Small intestine (tissue), 7 donors: ENCODE results near the gene BSG. TPM values are rescaled to one million over a fixed set of nuclear protein-coding genes. Genes with fewer than 3 reads are reported as not detected.

ENCODE experiments used
- DNase-seq, 2 donors: peaks; one replicate each; pipeline versions ENCODE4 v3.0.0 to v3.0.0-alpha.2; 2013
- FAIRE-seq: peaks from 2 replicates; lab custom pipeline; 2012; peaks lifted over from hg19 to GRCh38; lab: Jason Lieb, UNC
- H3K27ac ChIP-seq, 3 donors: one replicate each; pipeline ENCODE4 v1.5.1; 2013; ENCODE audit warnings: low read length in 2 of 3, mild to moderate bottlenecking in 2 of 3, control low read depth in 1 of 3, inconsistent platforms in 1 of 3, low read depth in 1 of 3, moderate library complexity in 1 of 3
- H3K27me3 ChIP-seq, 3 donors: one replicate each; pipeline ENCODE4 v1.6.1; 2013; ENCODE audit warnings: low read length in 3 of 3, inconsistent platforms in 1 of 3; ENCODE audit not compliant: control insufficient read depth in 3 of 3, insufficient read depth in 3 of 3
- H3K36me3 ChIP-seq, 3 donors: one replicate each; pipeline ENCODE4 v1.6.1; 2013; ENCODE audit warnings: low read length in 3 of 3, inconsistent platforms in 1 of 3, low read depth in 1 of 3, mild to moderate bottlenecking in 1 of 3, moderate library complexity in 1 of 3; ENCODE audit not compliant: control insufficient read depth in 3 of 3, insufficient read depth in 2 of 3
- H3K4me1 ChIP-seq, 3 donors: one replicate each; pipeline ENCODE4 v1.6.1; 2013; ENCODE audit warnings: low read length in 2 of 3, inconsistent platforms in 1 of 3, low read depth in 1 of 3, mild to moderate bottlenecking in 1 of 3, moderate library complexity in 1 of 3; ENCODE audit not compliant: control insufficient read depth in 3 of 3, insufficient read depth in 2 of 3
- H3K4me3 ChIP-seq, 3 donors: one replicate each; pipeline ENCODE4 v1.5.1; 2013; ENCODE audit warnings: low read length in 3 of 3, control low read depth in 1 of 3, inconsistent platforms in 1 of 3, low read depth in 1 of 3, mild to moderate bottlenecking in 1 of 3, moderate library complexity in 1 of 3
- H3K9me3 ChIP-seq, 2 donors: one replicate each; pipeline ENCODE4 v1.6.1; 2013; ENCODE audit warnings: low read depth in 1 of 2, low read length in 1 of 2; ENCODE audit not compliant: control insufficient read depth in 2 of 2, insufficient read depth in 1 of 2
- WGBS, 3 donors: extraction: QIAGEN DNeasy Blood & Tissue Kit; methylation state at CpG; one replicate each; pipeline ENCODE4 v1.1.7; 2013; 5-methylcytosine and 5-hydroxymethylcytosine counted together
- polyA plus RNA-seq, 4 donors: library from polyadenylated mRNA; stranded (reverse) in 3 of 4; unstranded in 1 of 4; fragments of 200-250 nt in 3 of 4; fragments of 120-200 nt in 1 of 4; gene quantifications; one replicate each; pipeline versions ENCODE4 v1.2.1 to v1.2.3, GENCODE V29; 2013
- donor health status: healthy with polysubstance abuse.
- donor health status: control.
- donor health status: control.
- donor health status: Bipolar disorder and iron deficiency.
- donor health status: healthy.

BSG gene
- polyA plus RNA-seq, 4 donors, result 208 to 454 (median 374) TPM

DNA sequence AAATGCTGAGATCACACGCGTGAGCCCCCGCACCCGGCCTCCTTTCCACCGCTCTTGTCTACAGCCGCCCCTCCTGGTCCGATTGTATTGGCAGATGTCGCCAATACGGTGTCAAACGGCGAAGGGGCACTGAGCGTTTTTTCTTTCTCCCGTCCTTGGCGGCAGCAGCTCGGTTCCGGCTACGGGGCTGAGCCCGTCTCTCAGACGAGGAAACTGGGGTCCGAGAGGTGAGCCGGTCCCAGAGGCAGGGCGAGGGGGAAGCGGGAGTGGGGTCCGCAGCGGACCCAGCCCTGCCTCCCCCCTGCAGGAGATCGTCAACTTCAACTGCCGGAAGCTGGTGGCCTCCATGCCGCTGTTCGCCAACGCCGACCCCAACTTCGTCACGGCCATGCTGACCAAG, 40.5 kb downstream of the BSG start:
- H3K27me3 ChIP-seq, result peaks cover 0 to 4% (median 0%) of the 10 kb centered on the region in 3 donors
- FAIRE-seq, result no peak
- peaks cover 0 to 14% (median 4%) of the 10 kb centered on the region in 3 donors for H3K36me3 ChIP-seq
- DNase-seq, result no peak
- 79 to 87% (median 86%) methylated on average over 32 to 33 of the region's 33 CpGs for WGBS, 3 donors
- peaks cover 0 to 4% (median 0%) of the 10 kb centered on the region in 3 donors for H3K4me1 ChIP-seq
- H3K4me3 ChIP-seq, result no peak overlapping the region
- H3K9me3 ChIP-seq, result no peaks in the 10 kb centered on the region
- no peak overlapping the region for H3K27ac ChIP-seq

- no peak for FAIRE-seq
- no peak overlapping the region for H3K27ac ChIP-seq
These were observed 41.6 kb downstream of the BSG start for GRCh38 chr19:613732-614567.

DNA sequence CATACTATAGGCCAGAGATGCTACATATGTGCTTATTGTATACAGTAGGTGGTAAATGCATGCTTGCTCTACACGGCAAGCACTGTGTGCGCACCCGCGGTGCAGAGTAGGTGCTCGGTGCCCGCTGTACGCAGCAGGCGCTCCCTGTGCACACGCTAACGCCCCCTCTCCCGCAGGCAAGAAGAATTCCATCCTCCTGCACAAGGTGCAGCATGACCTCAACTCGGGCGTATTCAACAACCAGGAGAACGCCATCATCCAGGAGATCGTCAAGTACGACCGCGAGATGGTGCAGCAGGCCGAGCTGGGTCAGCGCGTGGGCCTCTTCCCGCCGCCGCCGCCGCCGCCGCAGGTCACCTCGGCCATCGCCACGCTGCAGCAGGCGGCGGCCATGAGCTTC, 43.2 kb downstream of the BSG start:
- Histone ChIP-seq H3K27ac (no peak overlapping the region), H3K9me3 (no peaks in the 10 kb centered on the region), H3K4me1 (no peaks in the 10 kb centered on the region), H3K27me3 (peaks cover 0 to 4% (median 0%) of the 10 kb centered on the region in 3 donors), H3K36me3 (peaks cover 5 to 40% (median 9%) of the 10 kb centered on the region in 3 donors), H3K4me3 (no peak overlapping the region)
- whole genome bisulfite sequencing, 3 donors, result 11 to 22% (median 17%) methylated on average over 32 to 33 of the region's 33 CpGs
- DNase-seq (peak; percentile 50 to 69), FAIRE-seq (no peak)

More at GRCh38 chr19:613732-614567, 41.6 kb downstream of the BSG start:
- H3K4me1 ChIP-seq, result peaks cover 0 to 4% (median 0%) of the 10 kb centered on the region in 3 donors
- peaks cover 4 to 25% (median 7%) of the 10 kb centered on the region in 3 donors for H3K36me3 ChIP-seq
- peaks cover 0 to 4% (median 0%) of the 10 kb centered on the region in 3 donors for H3K27me3 ChIP-seq
- no peaks in the 10 kb centered on the region for H3K9me3 ChIP-seq
- no peak for DNase-seq
- no peak overlapping the region for H3K4me3 ChIP-seq
- WGBS, 3 donors, result 67 to 83% (median 70%) methylated on average over 41 to 54 of the region's 54 CpGs

DNA sequence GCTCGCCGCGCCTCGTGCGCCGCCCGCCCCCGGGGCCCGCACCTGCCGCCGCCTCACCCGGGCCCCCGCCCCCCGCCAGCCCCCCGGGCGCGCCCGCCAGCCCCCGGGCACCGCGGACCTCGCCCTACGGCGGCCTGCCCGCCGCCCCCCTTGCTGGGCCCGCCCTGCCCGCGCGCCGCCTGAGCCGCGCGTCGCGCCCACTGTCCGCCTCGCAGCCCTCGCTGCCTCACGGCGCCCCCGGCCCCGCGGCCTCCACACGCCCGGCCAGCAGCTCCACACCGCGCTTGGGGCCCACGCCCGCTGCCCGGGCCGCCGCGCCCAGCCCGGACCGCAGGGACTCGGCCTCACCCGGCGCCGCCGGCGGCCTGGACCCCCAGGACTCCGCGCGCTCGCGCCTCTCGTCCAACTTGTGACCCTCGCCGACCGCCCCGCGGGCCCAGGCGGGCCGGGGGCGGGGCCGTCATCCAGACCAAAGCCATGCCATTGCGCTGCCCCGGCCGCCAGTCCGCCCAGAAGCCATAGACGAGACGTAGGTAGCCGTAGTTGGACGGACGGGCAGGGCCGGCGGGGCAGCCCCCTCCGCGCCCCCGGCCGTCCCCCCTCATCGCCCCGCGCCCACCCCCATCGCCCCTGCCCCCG, 43.8 kb downstream of the BSG start:
- no peaks in the 10 kb centered on the region for H3K4me1 ChIP-seq
- H3K4me3 ChIP-seq, result peak overlapping the region in 1 of 3 donors; percentile 20
- FAIRE-seq, result no peak
- no peak for DNase-seq
- no peak overlapping the region for H3K27ac ChIP-seq
- H3K27me3 ChIP-seq, result peaks cover 0 to 4% (median 0%) of the 10 kb centered on the region in 3 donors
- WGBS, 3 donors, result 12 to 18% (median 15%) methylated on average over 51 to 97 of the region's 97 CpGs
- no peaks in the 10 kb centered on the region for H3K9me3 ChIP-seq
- peaks cover 5 to 42% (median 13%) of the 10 kb centered on the region in 3 donors for H3K36me3 ChIP-seq

- 67 to 83% (median 73%) methylated on average over 31 to 58 of the region's 58 CpGs for WGBS, 3 donors
- Histone ChIP-seq H3K9me3 (no peaks in the 10 kb centered on the region), H3K4me3 (no peak overlapping the region), H3K36me3 (peaks cover 13 to 48% (median 13%) of the 10 kb centered on the region in 3 donors), H3K4me1 (no peaks in the 10 kb centered on the region), H3K27me3 (peaks cover 0 to 4% (median 0%) of the 10 kb centered on the region in 3 donors), H3K27ac (no peak overlapping the region)
- no peak for DNase-seq
- no peak for FAIRE-seq
These were observed 44.5 kb downstream of the BSG start for GRCh38 chr19:616747-617526.

DNA sequence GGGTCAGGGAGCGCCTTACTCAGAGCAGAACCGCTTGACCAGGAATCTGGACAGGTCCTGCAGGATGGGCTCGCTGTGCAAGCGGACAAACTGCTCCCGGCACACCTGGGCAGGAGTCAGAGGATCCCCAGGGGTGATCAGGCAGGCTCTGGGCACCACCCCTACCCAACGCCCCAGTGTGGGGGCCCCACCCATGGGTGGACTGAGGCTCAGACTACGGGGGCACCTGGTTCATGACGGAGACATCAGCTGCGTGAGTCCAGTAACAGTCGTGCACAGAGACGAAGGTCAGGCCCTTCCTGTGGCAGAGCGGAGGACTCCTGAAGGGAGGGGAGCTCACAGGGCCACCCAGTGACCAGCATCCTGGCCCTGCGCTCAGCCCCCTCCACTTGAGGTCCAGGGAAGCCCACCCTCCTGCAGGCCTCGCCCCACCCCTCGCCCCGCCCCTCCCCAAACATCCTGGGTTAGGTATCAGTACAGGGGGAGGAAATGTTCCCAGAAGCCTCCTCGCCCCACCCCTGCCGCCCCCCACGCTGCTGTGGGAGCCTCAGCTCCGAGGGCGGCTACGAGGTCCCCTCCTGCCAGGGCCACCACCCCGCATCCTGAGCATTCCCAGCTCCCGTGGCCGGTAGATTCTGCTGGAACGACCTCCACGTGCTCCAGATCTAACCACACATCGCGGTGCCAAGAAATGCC, 45.3 kb downstream of the BSG start:
- H3K27me3 ChIP-seq, result peaks cover 0 to 4% (median 0%) of the 10 kb centered on the region in 3 donors
- FAIRE-seq, result no peak

DNA sequence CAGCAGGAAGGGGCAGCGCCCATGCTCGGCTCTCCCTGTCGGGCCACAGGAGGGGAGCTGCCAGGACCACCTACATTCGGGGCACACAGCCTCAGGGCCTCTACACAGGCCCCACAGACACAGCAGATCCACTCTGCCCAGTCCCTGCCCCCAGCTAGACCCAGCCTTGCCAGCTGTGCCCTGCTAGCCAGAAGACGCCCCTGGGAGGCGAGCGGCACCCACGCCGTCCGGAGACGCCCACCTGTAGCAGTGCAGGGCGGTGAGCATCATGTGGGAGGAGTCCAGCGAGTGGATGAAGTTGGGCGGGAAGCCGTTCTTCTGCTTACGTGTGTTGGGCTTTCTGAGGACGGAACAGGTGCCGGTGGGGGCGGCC, 45.8 kb downstream of the BSG start:
- WGBS, 3 donors, result 92 to 96% (median 93%) methylated on average over 16 to 19 of the region's 19 CpGs
- no peak for FAIRE-seq
- H3K4me1 ChIP-seq, result no peaks in the 10 kb centered on the region

More for the DNA sequence above, 45.3 kb downstream of the BSG start:
- no peak for DNase-seq
- no peaks in the 10 kb centered on the region for H3K9me3 ChIP-seq
- H3K36me3 ChIP-seq, result peaks cover 13 to 55% (median 19%) of the 10 kb centered on the region in 3 donors
- no peaks in the 10 kb centered on the region for H3K4me1 ChIP-seq
- H3K27ac ChIP-seq, result no peak overlapping the region
- no peak overlapping the region for H3K4me3 ChIP-seq
- 82 to 87% (median 83%) methylated on average over 25 to 29 of the region's 29 CpGs for WGBS, 3 donors

More for the DNA sequence above, 45.8 kb downstream of the BSG start:
- Histone ChIP-seq H3K36me3 (peaks cover 17 to 60% (median 20%) of the 10 kb centered on the region in 3 donors), H3K27ac (no peak overlapping the region), H3K9me3 (no peaks in the 10 kb centered on the region), H3K4me3 (no peak overlapping the region), H3K27me3 (peaks cover 0 to 4% (median 0%) of the 10 kb centered on the region in 3 donors)
- no peak for DNase-seq
